ACHN (cell line): ENCODE measurements around the gene FAM24B.
"Not testable (repeated sequence)": the region's sequence is repeated elsewhere in the genome, so short reads cannot be mapped to it uniquely, and the experiment has no call there.

Experiments
- DNase-seq: peaks from one replicate; pipeline ENCODE4 v3.0.0-alpha.2; 2015
- in situ Hi-C: cut with HindIII; loops from 2 replicates; pipeline ENCODE4 v1.10.0; 2017; ENCODE audit warnings: low sequenced_read_pairs, low pct_ligation_motif_present, low pct_unique_long_range_greater_than_20kb

The FAM24B gene

DNA sequence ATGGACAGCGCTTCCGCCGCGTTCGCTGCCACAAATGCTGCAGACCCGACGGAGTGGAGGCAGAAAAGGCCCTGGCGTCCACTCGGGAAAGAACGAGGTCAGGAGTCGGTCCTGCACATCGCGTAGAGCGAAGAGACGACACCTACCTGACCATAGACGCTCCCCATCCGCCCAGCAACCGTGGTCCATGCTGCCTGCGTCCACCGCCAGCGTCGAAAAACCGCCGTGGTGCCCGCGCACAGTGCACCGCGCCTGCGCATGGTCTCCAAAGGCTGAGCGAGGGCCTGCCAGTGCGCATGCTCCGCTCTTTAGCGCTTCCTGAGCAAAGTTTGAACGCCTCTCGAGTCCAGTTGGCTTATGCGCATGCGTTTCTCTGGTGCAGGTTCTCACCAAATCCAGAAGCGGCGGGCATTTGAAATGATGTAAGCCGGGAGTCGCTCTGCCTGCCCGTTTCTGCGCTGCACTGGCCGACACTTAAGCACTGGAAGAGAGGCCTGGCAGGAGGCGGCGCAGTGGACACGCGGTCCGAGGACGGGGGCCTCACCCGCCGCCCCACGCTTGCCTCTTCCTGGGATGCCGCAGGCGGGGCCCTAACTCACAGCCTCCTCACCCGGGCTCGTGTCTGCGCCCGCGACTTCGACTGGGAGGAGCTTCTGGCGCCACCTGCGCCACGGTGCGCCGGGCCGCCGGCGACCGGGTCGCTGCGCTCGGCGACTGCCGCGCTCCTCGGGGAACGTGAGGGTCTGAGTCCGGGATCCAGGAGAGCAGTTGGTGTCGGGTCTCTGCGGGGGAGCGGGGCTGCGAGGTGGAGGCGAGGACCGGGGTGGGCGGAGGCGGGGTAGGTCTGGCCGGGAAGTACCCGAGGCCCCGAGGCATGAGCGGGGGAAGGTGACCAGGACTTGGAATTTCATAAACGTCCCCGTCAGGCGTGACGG is at the start of gene FAM24B:
TSS of gene FAM24B (minus strand) at position 243 of the 935 bp plus-strand sequence. CDS start 29,066 bp downstream, outside the sequence.
- in situ Hi-C loops = no loop called here

GRCh38 chr10:122915700-122916099 is 36.3 kb upstream of the FAM24B start:
- DNase-seq = no peak

More for the DNA sequence above, at the start of gene FAM24B:
- DNase-seq = peak; percentile 99

GRCh38 chr10:122911889-122912484 is 32.6 kb upstream of the FAM24B start:
- in situ Hi-C loops = no loop called here
- peak; percentile 70 for DNase-seq

More at GRCh38 chr10:122915700-122916099, 36.3 kb upstream of the FAM24B start:
- in situ Hi-C loops = no loop called here

DNA sequence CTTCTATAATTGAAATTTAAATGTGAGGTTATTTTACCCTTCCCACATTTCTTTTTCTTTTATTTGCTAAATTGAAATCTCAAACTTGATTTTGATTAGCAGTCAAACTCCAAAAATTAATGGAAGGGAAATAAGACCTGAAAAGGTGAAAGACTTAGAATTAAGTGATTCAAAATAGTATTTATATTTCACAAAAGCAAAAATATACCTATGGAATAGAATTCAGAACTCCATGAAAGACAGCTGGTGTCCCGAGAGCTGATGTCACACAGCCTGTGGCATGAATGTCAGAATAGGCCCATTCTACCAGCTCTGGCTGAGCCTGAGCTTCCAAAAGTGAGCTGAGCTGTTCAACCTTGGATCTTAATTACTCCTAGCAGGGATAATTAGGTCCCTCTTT is 30.9 kb upstream of the FAM24B start, which contains the start of gene FAM24A:
TSS of gene FAM24A (plus strand) at position 301 of the 400 bp plus-strand sequence. CDS start 1,025 bp downstream, outside the sequence.
- in situ Hi-C loops = no loop called here
- no peak for DNase-seq

DNA sequence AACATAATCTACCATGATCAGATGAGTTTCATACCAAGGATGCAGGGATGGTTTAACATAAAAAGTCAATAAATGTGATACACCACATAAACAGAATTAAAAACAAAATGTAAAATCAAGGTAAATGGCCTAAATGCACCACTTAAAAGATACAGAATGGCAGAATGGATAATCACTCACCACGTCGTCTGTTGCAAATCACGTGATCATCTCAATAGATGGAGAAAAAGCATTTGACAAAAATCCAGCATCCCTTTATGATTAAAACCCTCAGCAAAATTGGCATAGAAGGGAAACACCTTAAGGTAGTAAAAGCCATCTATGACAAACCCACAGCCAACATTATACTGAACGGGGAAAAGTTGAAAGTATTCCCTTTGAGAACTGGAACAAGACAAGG is 24.5 kb upstream of the FAM24B start:
- DNase-seq, in situ Hi-C loops: not testable (repeated sequence)

- no peak for DNase-seq
- in situ Hi-C loops = no loop called here
These were observed 15.0 kb upstream of the FAM24B start for GRCh38 chr10:122894261-122894944.

DNA sequence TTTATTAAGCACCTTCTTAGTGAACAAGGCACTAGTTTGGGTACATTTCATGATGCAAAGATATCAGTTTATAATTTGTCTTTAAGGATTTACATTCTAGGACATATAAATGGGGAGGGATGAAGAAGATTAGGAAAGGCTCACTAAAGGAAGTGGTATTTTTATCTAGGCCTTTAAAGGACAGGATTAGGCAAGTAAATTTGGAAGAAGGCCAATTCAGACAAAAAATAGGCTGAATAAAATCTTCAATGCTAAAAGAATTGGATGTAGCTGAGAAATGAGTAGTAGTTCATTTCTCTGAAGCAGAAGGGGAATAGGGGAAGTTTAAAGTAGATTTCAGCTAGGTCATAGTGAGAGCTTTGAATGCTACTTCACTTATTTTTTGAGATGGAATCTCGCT is 4.8 kb upstream of the FAM24B start:
- DNase-seq = no peak
- in situ Hi-C loops = no loop called here

GRCh38 chr10:122882766-122883165 is 3.4 kb upstream of the FAM24B start:
- no peak for DNase-seq
- in situ Hi-C loops = no loop called here

DNA sequence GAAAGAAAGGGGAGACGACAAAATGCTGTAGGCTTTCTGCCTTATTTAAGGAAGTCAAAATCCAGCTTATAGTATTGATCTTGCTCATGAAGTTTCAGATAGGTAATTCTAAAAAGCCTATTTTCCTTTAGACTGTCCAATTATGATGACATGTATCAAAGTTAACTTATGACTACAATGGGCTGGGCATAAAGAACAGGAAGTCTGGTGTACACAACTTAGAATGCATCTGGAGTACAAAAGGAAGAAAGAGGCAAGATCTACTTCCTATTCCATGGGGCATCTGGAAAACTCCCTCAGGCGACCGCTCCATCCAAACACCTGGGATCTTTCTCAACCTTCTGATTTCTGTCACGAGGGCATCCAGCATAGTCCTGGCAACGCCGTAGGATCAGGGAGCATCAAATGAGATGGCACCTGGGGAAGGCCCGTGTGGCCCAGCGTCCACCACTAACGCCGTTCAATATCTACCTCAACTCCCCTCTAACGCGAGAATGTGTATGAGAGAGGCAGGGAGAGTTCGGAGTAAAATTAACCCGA is 512 bp downstream of the FAM24B start:
- DNase-seq = peak; percentile 39

GRCh38 chr10:122877264-122877663 is 2.1 kb downstream of the FAM24B start:
- in situ Hi-C loops = no loop called here
- DNase-seq = no peak

More for the DNA sequence above, 512 bp downstream of the FAM24B start:
- in situ Hi-C loops = no loop called here

DNA sequence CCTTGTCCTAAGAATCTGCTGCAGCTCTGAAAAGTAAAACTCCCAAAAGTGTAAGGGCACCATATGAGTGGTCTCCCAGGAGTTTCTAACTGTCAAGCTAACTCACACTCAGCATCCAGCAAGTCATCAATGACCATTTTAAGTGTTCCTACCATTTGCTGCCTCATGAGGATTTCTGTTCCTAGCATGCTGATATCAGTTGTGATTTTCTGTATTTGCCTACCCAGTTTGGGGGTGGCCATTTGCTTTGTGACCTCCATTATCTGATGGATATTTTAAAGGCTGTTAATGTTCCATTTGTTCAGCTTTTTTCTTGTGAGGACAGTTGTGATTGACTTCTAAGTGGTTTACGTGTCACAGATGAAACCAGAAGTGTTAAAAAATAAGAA is 2.9 kb downstream of the FAM24B start:
- in situ Hi-C loops = no loop called here
- DNase-seq = no peak

DNA sequence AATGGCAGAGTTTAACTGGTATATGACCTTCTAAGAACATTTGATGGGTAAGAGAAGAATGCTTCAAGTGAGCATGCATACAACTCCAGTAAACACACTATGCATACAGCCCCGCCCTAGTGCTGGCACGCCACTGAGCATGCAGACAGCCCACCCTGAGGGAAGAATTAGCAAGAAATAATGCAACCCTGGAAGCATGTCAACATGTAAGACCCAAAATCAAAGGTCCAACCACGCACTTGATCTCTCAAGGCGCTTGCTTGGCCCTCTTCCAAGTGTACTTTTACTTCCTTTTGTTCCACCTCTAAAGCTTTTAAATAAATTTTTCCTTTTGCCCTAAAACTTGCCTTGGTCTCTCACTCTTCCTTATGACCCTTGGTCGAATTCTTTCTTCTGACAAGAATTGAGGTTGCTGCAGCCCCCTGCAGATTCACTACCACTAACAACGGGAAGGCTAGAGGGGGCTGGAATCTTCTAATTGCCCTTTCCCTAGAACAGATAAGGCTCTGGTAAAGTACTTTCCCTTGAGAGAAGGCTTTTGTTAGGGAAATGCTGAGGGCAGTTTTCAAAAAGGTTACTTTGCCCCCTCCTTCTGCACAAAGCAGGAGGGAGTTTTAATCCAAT is 3.4 kb downstream of the FAM24B start:
- in situ Hi-C loops = no loop called here
- no peak for DNase-seq

- in situ Hi-C loops, DNase-seq: not testable (repeated sequence)
These were observed 7.4 kb downstream of the FAM24B start for GRCh38 chr10:122871947-122872346.

- in situ Hi-C loops, DNase-seq: not testable (repeated sequence)
These were observed 10.6 kb downstream of the FAM24B start for GRCh38 chr10:122868768-122869167.

GRCh38 chr10:122866757-122867482 is 12.5 kb downstream of the FAM24B start:
- in situ Hi-C loops = not testable (repeated sequence)
- peak; percentile 69 for DNase-seq

DNA sequence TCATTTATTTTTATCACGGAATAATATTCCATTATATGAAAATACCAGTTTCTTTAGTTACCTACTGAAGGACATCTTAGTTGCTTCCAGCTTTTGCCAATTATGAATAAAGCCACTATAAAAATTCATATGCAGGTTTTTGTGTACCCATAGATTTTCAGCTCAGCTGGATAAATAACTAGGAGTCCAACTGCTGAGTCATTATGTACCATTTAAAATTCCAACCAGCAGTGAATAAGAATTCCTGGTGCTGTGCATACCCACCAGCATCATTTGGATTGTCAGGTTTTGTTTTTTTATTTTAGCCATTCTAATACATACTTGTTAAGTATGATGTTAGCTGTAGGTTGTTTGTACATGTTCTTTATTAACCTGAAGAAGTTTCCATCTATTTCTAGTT is 14.5 kb downstream of the FAM24B start:
- in situ Hi-C loops = no loop called here
- peak; percentile 68 for DNase-seq

- DNase-seq = no peak
- in situ Hi-C loops = no loop called here
These were observed 15.2 kb downstream of the FAM24B start for GRCh38 chr10:122864194-122864592.
